Parathyroid adenoma (tissue), 2 donors: ENCODE measurements around the gene CTRB2.

Experiments
- H2AFZ ChIP-seq: fragments of 300-600 bp; sonication (generic); one replicate; pipeline ENCODE4 v1.7.0; 2017; ENCODE audit warnings: antibody characterized with exemption, mild to moderate bottlenecking
- H3K27ac ChIP-seq: fragments of 300-600 bp; sonication (generic); one replicate; pipeline ENCODE4 v1.7.0; 2017
- H3K27me3 ChIP-seq: fragments of 300-600 bp; sonication (generic); one replicate; pipeline ENCODE4 v1.7.0; 2017; ENCODE audit warnings: low read length; ENCODE audit not compliant: control insufficient read depth, insufficient read depth
- H3K36me3 ChIP-seq: fragments of 300-600 bp; sonication (generic); one replicate; pipeline ENCODE4 v1.7.0; 2017; ENCODE audit warnings: low read length; ENCODE audit not compliant: control insufficient read depth, insufficient read depth
- H3K4me1 ChIP-seq: fragments of 300-600 bp; sonication (generic); one replicate; pipeline ENCODE4 v1.7.0; 2017; ENCODE audit warnings: control low read depth
- H3K4me2 ChIP-seq: fragments of 300-600 bp; sonication (generic); one replicate; pipeline ENCODE4 v1.7.0; 2017; ENCODE audit warnings: low read length
- H3K4me3 ChIP-seq: fragments of 300-600 bp; sonication (generic); one replicate; pipeline ENCODE4 v1.7.0; 2017; ENCODE audit warnings: low read depth, low read length
- H3K79me2 ChIP-seq: fragments of 300-600 bp; sonication (generic); one replicate; pipeline ENCODE4 v1.7.0; 2017; ENCODE audit warnings: control low read depth
- H3K9ac ChIP-seq: fragments of 300-600 bp; sonication (generic); one replicate; pipeline ENCODE4 v1.7.0; 2017; ENCODE audit warnings: mild to moderate bottlenecking
- H3K9me3 ChIP-seq: fragments of 300-600 bp; sonication (generic); one replicate; pipeline ENCODE4 v1.7.0; 2017; ENCODE audit warnings: low read length; ENCODE audit not compliant: control insufficient read depth
- CTCF ChIP-seq: fragments of 300-600 bp; sonication (generic); IDR thresholded peaks from one replicate; pipeline ENCODE4 v1.7.0; 2017; ENCODE audit warnings: antibody characterized with exemption, mild to moderate bottlenecking
- donor health status: primary hyperparathyroidism.

CTRB2 gene

GRCh38 chr16:75222271-75222783 lies 15.4 kb upstream of the CTRB2 start:
- H3K27ac ChIP-seq, result no peak overlapping the region
- peaks cover 2% of the 10 kb centered on the region for H3K4me1 ChIP-seq
- H2AFZ ChIP-seq, result no peak overlapping the region

GRCh38 chr16:75219838-75220237 lies 12.9 kb upstream of the CTRB2 start:
- Histone ChIP-seq H3K9me3 (no peaks in the 10 kb centered on the region), H3K4me2 (no peak overlapping the region), H2AFZ (peak overlapping the region; percentile 5), H3K27ac (no peak overlapping the region), H3K4me3 (no peak overlapping the region), H3K27me3 (no peaks in the 10 kb centered on the region), H3K36me3 (no peaks in the 10 kb centered on the region), H3K4me1 (no peaks in the 10 kb centered on the region), H3K9ac (no peak overlapping the region), H3K79me2 (no peaks in the 10 kb centered on the region)
- no peak for TF ChIP-seq CTCF

More at GRCh38 chr16:75222271-75222783, 15.4 kb upstream of the CTRB2 start:
- Histone ChIP-seq H3K36me3 (no peaks in the 10 kb centered on the region), H3K4me3 (no peak overlapping the region), H3K27me3 (no peaks in the 10 kb centered on the region), H3K79me2 (no peaks in the 10 kb centered on the region), H3K9me3 (no peaks in the 10 kb centered on the region), H3K4me2 (no peak overlapping the region), H3K9ac (no peak overlapping the region)
- TF ChIP-seq CTCF, result no peak

GRCh38 chr16:75219088-75219487 lies 12.1 kb upstream of the CTRB2 start:
- no peak overlapping the region for H2AFZ ChIP-seq
- H3K9ac ChIP-seq, result no peak overlapping the region
- H3K9me3 ChIP-seq, result no peaks in the 10 kb centered on the region
- H3K27ac ChIP-seq, result no peak overlapping the region
- H3K79me2 ChIP-seq, result no peaks in the 10 kb centered on the region
- TF ChIP-seq CTCF, result no peak
- no peak overlapping the region for H3K4me3 ChIP-seq
- no peaks in the 10 kb centered on the region for H3K4me1 ChIP-seq
- no peaks in the 10 kb centered on the region for H3K36me3 ChIP-seq
- H3K27me3 ChIP-seq, result no peaks in the 10 kb centered on the region
- H3K4me2 ChIP-seq, result no peak overlapping the region

GRCh38 chr16:75218256-75219076 lies 11.5 kb upstream of the CTRB2 start, which contains the start of gene CTRB1:
Gene CTRB1 (plus strand): TSS chr16:75218988. CDS start chr16:75219008, 20 bp downstream.
- Histone ChIP-seq H3K27ac (no peak within 1 kb of the TSS), H3K9ac (no peak within 1 kb of the TSS)
- TF ChIP-seq CTCF, result no peak

More at GRCh38 chr16:75218256-75219076, 11.5 kb upstream of the CTRB2 start, which contains the start of gene CTRB1:
- Histone ChIP-seq H3K4me2 (no peak within 1 kb of the TSS), H2AFZ (peak within 1 kb of the TSS; percentile 5), H3K79me2 (no peaks in the 10 kb centered on the region), H3K27me3 (no peaks in the 10 kb centered on the region), H3K4me1 (no peaks in the 10 kb centered on the region), H3K36me3 (no peaks in the 10 kb centered on the region), H3K9me3 (no peaks in the 10 kb centered on the region), H3K4me3 (no peak within 1 kb of the TSS)
